DMS53 treated with DMSO at 0.1 percent for 48 hours (cell line): ENCODE results near the gene TRAM2.
A peak's percentile ranks its signal among the peaks of the same experiment; 100 is the strongest.

Source experiments
- DNase-seq: peaks from one replicate; lab custom pipeline; 2025; ENCODE audit not compliant: unreplicated experiment; lab: John Stamatoyannopoulos, UW

Gene TRAM2

DNA sequence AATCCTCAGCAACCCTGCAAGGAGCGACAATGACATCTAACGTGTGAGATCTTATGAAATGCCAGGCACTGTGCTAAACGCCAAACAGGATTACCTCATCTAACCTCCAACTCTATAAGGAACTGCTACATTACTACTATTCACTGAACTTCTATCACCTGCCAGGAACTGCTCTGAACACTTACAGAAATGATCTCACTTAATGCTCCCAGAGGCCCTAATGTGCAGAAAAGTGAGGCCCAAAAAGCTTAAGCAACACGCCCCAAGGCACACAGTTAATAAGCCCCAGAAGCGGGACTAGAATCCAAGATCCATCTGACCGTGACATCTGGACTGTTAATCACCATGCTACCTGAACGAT lies 28.5 kb downstream of the TRAM2 start:
- DNase-seq, result no peak

DNA sequence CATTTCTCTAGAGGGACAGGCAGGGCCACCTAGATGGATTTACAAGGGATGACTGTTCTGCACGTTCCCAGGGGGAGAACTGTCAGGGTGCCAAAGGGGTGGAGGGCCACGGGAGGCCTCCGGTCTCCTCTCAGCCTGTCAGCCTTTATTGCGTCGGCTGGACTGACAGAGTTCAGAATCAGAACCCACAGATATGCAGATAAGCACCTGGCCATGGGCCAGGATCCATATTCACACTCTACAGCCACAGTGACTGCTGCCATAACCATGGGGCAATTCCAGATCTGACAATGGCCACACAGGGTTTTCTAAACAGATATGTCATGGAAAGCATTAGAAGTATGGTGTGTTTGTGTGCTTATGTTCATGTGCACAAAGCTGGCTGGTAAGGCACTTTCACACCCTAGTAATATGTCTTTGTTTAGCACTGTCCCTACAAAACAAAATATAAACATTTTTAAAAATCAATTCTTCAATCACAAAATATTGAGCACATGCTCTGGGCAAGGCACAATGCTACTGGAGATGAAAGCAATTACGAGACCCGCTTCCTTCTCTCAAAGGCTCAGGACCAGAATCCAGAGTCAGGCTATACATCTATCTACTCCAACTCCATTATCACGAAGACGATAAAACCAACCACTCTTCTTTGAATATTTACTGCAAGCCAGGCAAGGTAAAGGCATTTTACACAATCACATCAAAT lies 29.1 kb downstream of the TRAM2 start:
- no peak for DNase-seq

DNA sequence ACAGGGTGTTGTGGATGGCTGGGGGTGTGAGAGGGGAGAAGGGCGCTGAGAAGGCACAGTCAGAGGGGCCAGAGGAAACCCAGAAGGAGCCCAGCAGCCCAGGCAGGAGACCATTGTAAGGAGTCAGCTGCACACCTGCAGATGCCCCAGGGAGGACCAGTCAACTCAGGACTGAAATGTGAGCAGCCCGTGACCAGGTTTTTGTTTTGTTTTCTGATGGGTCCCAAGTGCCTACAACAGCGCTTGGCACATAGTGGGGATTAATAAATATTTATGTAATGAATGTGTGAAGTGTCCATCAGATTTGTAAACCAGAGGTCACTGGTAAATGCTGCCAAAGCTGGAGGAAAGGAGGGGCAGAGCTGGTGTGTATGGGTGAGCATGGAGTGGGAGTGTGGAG lies 30.2 kb downstream of the TRAM2 start:
- DNase-seq, result no peak

DNA sequence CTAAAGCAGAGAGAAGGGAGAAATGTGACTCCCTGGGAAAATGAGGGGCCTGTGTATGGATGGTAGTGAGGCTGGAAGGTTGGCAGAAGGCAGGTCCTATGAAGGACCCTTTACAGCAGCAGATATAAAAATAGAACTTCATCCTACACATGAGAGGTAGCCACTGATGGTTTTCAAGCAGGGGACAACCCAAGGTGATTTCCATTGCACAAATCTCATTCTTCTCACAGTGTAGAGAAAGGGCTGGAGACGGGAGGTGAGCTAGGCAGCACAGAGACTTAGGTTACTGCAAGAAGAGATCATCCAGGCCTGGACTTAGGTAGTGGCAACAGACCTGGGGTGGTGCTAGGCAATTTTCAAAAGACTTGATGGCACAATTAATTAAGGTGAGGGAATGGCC lies 30.7 kb downstream of the TRAM2 start:
- DNase-seq, result no peak

DNA sequence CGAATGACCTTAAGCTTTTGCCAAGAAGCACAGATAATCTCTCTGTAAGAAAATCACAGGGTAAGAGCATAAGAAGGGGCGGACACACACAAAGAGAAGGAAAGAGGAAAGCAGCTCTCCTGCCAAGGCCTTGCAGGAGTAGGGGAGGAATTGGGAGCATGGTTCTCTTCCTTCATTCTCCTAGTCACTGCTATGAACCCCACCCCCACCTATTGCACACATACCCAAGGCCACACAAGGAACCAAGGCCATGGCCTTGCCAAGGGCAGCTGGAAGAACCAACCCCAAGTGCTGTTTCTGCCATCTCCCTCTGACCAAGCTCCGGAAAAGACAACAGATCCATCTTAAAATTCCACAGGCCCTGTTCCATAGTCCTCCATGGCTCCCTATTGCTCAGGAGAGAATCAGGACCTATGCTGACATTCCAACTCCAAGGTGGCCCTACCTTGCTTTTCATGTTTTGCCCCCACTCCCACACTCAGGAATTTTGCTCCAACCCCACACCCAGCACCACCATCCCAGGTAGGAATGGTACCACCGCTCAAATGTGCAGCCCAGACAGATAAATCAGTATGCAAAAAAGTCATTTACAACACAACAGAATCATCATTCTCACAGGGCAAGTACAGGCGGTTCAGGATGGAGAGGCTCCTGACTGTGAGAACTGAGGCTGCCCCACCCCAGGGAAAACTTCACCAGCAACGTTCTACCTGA lies 31.3 kb downstream of the TRAM2 start:
- DNase-seq, result no peak

DNA sequence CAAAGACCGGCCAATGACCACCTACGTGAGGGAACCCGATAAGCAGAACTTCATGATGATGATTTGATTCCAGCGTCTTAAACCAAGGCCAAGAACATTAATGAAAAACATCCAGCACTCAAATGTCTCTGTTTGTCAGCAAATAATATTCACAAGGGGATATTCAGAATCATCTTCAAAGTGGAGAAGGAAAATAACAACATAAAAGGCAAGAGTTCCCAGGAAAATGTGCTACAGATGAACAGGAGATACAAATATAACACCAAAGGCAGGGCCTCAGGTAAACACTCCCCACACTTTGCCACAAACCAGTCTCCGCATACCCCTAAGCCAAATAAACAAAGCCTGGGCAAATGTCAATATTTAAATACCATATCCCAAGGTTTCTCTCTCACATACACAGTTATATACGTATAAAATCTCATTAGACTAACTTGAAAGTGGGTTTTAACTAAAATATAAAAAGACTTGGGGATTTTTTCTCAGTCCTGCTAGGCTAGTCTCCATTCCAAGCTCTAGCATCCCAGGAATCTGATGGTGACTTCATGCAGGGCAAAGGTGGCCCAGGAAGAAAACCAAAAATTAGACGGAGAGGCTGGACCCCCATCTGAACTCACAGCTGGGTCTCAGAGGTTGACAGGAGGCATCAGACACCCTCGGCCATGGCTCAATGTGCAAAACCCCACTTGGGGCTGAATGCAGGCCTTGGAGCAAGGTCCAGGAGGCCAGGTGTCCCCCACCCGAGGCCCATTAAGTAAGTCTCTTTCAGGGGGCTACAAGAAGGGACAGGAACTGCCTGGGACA lies 32.1 kb downstream of the TRAM2 start:
- peak; percentile 25 for DNase-seq

DNA sequence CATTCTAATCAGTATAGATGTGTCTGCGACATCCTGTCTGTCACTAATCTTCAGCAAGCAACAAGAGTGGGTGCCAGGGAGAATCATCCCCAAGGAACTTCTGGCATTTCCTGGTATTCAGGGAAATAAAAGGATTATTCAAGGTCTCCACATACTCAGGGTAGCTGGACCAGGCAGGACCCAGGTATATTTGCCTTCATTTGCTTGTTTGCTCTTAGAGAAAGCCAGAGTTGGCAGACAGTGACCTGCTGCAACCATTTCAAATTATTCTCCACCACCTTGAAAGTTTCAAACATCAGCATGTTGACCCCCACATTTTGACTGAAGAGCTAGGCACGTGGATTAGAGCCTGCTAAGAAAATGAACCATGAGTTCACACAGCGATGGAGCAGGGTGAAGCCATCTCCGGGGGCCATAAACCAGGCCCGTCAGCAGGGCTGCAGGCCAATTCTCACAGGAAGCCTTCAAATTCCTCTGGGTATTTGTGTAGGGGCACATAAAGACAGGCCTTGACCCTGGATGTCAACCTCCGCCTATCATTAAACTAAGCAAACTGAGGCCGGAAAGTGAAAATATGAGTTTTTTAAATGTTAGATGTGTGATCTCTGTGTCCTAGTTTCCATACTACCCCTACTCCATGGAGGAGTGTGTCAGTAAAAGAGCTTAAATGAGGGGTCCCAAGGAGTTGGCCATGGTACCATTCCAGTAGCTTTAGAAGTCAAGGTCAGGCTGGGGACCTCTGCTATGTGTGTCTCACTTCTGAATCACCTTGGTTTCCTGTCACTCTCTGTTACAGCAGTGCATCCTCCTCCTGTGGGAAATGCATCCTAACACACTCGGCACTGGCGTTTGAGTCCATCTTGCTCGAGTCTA lies 32.9 kb downstream of the TRAM2 start:
- no peak for DNase-seq

DNA sequence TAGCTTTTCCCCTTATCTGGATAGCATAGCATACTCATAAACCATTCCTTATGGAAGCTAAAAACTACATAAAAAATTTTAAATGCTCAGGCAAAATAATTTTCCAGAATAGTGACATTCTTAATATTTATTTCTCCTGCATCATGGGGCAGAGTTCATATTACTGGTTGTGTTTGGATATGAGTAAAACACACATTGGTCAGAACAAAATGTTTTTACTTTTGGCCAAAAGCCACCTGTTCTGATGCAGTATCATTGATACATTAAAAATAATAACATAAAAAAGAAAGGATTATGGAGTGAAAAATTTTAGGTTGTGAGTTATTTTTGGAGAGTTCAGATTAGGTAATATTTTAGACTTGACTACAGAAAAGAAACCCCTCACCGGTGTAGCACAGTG lies 33.6 kb downstream of the TRAM2 start:
- DNase-seq, result no peak

DNA sequence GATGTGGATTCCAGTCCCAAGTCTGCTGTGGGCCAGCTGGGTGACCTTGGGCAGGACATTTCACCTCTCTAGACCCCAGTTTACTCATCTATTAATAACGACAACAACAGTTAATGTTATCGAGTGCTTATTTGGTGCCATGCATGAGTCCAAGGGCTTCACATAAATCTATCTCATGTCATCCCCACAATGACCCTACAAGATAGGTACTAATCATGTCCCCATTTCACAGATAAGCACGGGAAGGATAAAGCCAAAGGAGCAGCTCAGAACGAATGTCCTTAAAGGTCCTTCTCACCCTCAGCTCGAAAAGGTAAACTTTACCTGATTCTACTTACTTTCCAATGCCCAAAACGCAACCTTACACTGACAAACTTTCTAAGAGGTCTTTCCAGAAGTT lies 35.7 kb downstream of the TRAM2 start:
- DNase-seq, result no peak

DNA sequence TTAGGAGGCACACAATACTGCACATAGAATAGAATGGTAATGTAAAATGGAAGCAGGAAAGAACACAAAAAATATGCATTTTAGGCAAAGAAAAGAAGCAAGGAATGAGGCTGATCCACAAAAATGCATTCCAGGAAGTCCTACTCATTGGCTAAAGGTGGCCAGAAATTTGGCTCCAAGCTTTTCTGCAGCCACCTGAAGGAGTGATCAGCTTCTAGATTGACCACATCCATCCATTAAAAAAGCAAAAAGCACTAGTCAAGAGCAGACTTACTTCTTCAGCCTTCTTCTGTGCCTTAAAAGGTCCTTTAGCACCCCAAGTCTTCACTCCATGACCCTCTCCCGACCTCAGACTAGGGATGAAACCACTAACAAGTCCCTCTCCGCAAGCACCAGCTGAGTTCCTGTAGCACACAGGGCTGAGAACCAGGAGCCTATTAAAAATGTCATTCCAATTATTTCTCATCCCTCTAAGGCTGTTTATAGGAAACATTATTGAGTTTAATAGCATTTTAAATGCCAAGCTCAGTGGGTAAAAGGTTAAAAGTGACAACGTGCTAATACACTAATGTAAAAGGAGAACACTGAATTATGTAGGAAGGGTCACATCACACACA lies 36.5 kb downstream of the TRAM2 start:
- no peak for DNase-seq

DNA sequence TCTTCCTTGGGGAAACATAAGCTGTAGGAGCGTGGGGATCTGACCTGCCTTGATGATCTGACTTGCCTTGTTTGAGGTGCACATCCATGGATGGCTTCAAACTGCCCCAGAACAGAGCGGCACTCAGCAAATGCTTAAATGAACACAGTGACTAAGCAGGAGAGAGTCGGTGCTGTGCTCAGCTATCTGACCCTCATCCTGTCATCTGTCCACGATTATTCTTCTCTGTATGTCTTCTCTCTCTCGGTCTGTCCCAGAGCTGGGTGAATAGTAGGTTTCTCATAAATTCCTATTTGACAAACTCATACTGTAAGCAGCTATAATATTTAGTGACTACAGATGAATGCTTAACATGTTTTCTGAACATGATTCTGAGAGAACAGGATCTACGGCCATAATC lies 37.3 kb downstream of the TRAM2 start:
- DNase-seq, result no peak

DNA sequence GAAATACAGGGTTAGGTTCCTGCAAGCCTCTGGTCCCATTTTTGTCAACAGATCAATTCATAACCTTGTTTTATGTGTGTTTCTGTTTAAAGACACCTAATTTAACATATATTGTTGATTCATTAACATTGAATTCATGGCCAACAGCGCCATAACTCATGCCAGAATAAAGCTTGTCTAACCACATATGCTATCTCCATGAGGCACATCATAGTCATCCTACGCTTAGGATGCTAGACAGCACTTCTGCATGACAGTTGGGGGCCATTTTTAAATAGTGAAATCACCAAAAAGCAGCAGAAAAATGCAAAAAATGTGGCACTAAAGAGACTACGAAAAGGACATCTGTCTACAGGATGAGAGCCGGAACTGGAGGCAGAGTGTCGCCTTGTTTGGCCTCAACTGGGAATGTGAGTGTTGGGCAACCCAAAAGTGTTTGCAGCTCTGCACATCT lies 37.9 kb downstream of the TRAM2 start:
- no peak for DNase-seq

DNA sequence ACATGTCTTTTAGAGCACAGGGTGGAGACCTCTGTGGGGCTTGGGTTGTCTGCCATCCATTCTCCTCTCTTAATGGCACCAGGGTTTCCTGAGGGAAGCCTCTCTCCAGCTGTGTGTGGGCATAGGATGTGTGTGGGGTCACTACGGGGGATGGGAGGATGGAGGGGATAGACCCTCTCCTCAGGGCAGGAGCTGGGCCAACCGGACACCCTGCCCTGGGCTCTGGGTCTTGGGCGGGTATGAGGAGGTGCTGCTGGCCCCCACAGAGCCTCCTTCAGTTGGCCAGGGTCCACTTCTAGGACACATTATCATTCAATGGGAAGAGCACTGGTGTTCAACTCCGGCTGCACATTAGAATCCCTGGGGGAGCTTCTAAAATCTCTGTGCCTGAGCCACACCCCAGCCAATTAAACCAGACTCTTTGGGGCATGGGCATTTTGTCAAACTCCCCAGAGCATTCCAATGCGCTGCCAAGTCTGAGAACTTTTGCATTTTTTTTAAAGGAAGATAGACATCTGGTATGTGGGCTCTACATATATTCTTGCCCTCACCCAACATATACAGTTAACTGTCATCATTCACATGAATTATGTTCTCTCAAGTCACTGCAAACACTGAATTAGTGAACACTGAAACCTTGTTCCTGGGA lies 38.5 kb downstream of the TRAM2 start:
- DNase-seq, result no peak

DNA sequence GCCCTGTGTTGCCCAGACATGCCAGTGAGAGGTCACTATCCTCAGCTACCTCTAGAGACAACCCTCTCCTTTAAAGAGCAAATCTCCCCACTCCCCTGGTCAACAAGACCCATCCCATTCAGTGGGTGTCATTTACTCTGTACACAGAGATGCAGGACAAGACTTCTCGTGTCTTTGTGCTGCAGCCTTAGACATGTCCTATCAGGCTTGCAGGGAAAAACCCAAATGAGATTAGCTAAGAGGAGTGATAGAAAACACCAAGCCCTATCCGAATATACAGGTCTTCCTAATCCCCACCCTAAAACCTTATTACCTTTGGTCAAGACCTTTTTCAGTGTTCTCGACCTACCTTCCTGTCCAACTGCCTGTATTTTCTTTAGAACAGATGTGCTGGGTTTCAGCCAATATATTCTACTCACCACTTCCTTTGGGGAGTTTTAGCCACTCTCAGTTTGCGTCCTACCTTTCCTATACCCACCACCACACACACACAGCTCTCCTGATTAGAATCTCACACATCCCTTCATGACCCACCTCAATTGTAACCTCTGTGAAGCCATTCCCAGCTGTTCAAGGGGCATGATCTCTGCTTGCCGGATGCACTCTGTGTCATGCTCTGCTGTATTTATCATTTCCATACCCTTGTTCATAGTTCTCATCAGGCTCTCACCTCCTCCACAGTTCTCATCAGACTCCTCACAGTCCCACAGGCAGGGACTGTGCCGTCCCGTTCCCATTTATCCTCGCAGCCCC lies 39.7 kb downstream of the TRAM2 start:
- no peak for DNase-seq

DNA sequence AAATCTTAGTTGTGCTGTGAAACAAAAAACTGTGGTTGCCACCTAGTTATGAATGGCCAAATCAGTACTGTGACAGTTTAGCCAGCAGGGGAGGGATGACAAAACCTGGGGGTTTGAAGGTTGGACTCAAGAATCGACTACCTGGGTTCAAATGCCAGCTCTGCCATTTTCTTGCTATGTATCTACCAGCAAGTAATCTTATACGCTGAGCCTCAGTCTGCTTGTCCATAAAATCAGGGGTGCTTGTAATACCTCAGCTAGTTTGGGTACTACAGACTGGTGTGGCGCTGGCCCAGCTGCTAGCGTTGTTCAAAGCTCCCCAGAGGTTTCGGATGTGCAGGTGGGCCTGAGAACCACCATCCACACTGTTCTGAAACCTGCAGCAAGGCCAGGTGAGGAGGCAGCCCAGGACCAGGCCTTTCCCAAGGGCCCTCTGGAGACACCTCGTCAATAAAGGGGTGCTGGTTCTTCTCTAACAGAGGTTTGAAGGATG lies 40.4 kb downstream of the TRAM2 start:
- DNase-seq, result no peak

DNA sequence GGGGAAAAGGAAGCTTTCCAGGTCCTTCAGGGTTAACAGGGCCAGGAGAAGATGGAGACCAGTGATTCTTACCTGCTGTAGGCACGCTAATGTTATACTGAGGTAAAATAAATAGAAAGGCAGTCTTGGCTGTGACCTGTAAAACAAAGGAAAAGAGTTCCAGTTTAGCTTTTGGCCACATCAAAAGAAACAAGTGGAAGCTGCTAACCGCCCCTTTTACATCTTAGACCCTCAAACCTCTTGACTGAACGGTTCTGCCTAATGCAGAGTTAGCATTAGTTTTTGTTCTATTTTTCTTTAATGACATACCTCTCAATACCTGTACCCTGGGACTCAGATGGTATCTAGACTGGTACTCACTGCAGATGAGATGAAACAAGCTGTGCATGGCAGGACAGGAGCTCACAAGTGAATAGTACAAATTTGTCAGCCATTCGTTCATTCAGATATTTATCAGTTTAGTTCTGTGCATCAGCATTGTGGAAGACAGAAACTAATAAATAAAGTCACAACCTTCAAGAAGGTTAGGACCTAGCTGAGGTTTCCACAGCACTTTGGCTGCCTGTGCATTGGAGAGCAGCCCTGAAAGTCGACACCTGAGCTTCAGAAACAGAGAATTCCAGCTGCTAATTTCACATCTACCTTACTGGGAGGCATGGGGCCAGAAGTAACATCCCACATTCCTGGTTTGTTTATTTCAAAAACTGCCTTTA lies 41.0 kb downstream of the TRAM2 start:
- no peak for DNase-seq

DNA sequence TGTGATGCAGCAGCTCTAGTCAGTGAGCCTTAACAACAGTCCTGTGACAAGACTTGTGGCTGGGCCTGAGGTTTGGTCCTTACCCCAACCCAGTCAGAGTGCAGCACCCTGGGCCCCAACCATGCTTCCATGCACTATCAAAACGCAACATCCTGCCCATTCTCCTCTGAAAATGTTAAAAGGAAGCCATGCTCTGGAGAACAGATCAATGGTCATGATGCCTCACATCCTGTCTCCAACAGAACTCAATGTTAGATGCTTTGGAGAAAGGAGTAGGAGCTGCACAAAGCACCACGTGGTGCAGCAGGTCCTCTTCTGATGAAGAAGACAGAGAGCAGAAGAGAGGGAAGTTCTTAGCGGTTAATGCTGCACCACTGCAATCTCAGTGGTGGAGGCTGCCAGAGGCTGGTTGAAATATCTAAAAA lies 41.9 kb downstream of the TRAM2 start:
- no peak for DNase-seq

DNA sequence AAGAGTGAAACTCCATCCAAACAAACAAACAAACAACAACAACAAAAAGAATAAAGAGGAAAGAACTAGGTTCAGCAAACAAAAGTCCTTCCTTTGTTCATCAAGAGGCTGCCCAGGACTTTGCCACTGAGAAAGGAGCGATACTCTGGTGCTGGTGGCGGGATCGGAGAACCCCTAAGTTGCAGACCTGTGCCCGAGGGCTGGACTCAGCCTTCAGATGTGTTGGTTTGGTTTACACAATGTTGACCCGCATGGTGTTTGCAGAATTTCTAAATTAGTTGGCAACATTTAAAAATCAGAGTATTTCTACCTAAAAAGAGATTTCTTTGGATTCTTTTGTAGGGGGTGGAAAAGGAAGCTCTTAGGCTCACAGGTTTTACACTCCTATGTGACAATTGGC lies 42.5 kb downstream of the TRAM2 start:
- DNase-seq, result no peak

DNA sequence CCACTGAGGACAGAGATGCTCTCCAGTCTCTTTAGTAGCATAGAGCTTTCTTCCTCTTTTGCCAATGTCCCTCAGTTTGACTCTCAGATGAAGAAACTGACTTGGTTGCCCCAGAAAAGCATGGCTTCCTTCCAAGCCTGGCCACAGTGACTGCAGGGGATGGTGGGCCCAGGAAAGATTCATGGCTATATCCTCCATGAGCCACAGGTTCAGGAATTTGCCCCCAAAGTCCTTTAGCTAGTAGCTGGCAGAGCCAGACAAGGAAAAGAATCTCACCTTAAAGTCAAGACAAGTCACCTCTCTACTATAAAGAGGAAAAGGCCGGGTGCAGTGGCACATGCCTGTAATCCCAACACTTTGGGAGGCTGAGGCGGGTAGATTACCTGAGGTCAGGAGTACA lies 43.4 kb downstream of the TRAM2 start:
- no peak for DNase-seq
